K562 (cell line): ENCODE results near the gene FMNL1. TPM values are rescaled to one million over a fixed set of nuclear protein-coding genes. Genes with fewer than 3 reads are reported as not detected.
A peak's percentile ranks its signal among the peaks of the same experiment; 100 is the strongest.

ENCODE experiments used
- ATF7 ChIP-seq: fragments of 450-650 bp; IDR thresholded peaks from 2 replicates; pipeline ENCODE4 v1.7.1; 2014; ENCODE audit warnings: mild to moderate bottlenecking, moderate library complexity
- ETS2 ChIP-seq: IDR thresholded peaks from 2 replicates; pipeline ENCODE4 v1.6.1; 2016; ENCODE audit warnings: borderline replicate concordance, missing genetic modification characterization, mild to moderate bottlenecking, moderate library complexity, missing compliant biosample characterization; ENCODE audit not compliant: poor library complexity, severe bottlenecking
- GABPB1 ChIP-seq: sonication (generic); formaldehyde crosslinking; IDR thresholded peaks from 2 replicates; pipeline ENCODE4 v1.8.0; 2022; ENCODE audit warnings: mild to moderate bottlenecking, missing genetic modification reagents
- MCM2 ChIP-seq: fragments of 450-650 bp; IDR thresholded peaks from 2 replicates; pipeline ENCODE4 v1.6.1; 2017; ENCODE audit warnings: low read depth, mild to moderate bottlenecking
- NR4A1 ChIP-seq, 2 experiments: fragments of 250-450 bp in 1 of 2; fragments of 450-650 bp in 1 of 2; sonication (Bioruptor Pico) in 1 of 2; IDR thresholded peaks; 2 replicates each; pipeline versions ENCODE4 v1.4.0 to v1.6.1; 2016 to 2020; ENCODE audit warnings: mild to moderate bottlenecking in 2 of 2, missing compliant biosample characterization in 1 of 2, missing genetic modification characterization in 1 of 2, moderate library complexity in 1 of 2
- PHB ChIP-seq: fragments of 250-450 bp; sonication (Bioruptor Pico); IDR thresholded peaks from 2 replicates; pipeline ENCODE4 v1.5.0; 2021
- PHF8 ChIP-seq: fragments of 200-600 bp; sonication (generic); IDR thresholded peaks from 2 replicates; pipeline ENCODE4 v1.6.1; 2012; ENCODE audit warnings: mixed run types, mild to moderate bottlenecking, inconsistent platforms, low read length, moderate library complexity, borderline replicate concordance
- PRDM10 ChIP-seq: fragments of 450-650 bp; IDR thresholded peaks from 2 replicates; pipeline ENCODE4 v1.6.1; 2018; ENCODE audit not compliant: partially characterized antibody
- PRPF4 ChIP-seq: fragments of 200-400 bp; formaldehyde crosslinking; IDR thresholded peaks from one replicate; pipeline ENCODE4 v1.6.1; 2017; ENCODE audit warnings: low read length, low read depth, mild to moderate bottlenecking; ENCODE audit not compliant: insufficient read depth, poor library complexity, severe bottlenecking
- SAFB2 ChIP-seq: fragments of 200-400 bp; formaldehyde crosslinking; IDR thresholded peaks from 2 replicates; pipeline ENCODE4 v1.6.1; 2018; ENCODE audit warnings: borderline replicate concordance, low read length, low read depth, moderate library complexity; ENCODE audit not compliant: severe bottlenecking
- THRB ChIP-seq: fragments of 450-650 bp; formaldehyde crosslinking; conservative IDR thresholded peaks from 2 replicates; pipeline ENCODE4 v1.4.0; 2022; ENCODE audit warnings: mild to moderate bottlenecking, missing genetic modification characterization
- polyA plus RNA-seq, 8 experiments: library from polyadenylated mRNA; depleted of rRNA in 4 of 8; stranded (reverse) in 5 of 8; unstranded in 3 of 8; fragments of >200 nt; fragmentation: Nextera tagmentation in 2 of 8; fragmentation: Illumina TruSeq in 1 of 8; extraction: Ambion mirVana in 2 of 8; extraction: Trizol in 1 of 8; gene quantifications; 2 replicates each; pipeline versions ENCODE4 v1.2.1 to v1.2.3, GENCODE V29; 2011 to 2014; ENCODE audit warnings: inconsistent platforms in 1 of 8, missing spikeins in 1 of 8
- total RNA-seq, 7 experiments: library from RNA; depleted of rRNA in 6 of 7; stranded (reverse); fragments of >200 nt in 6 of 7; fragmentation: Illumina TruSeq in 2 of 7; extraction: Trizol in 2 of 7; gene quantifications; 2 replicates each; pipeline versions ENCODE4 v1.2.1 to v1.2.3, GENCODE V29; 2011 to 2021; ENCODE audit warnings: low replicate concordance in 1 of 7
- TF ChIP-seq, protein P1 (sequence below): fragments of 250-450 bp; sonication (Bioruptor Pico); IDR thresholded peaks from 2 replicates; pipeline ENCODE4 v1.5.0; 2021; ENCODE audit warnings: mild to moderate bottlenecking, moderate library complexity
- TF ChIP-seq, protein P2 (sequence below): fragments of 200-800 bp; sonication (Bioruptor generic); IDR thresholded peaks from 2 replicates; pipeline ENCODE4 v1.6.1; 2017; ENCODE audit warnings: missing genetic modification characterization, missing compliant biosample characterization

FMNL1 gene
- total and polyA plus RNA-seq, 9 of the 15 experiments (the other 6 are each of a cell fraction or from before 2014, with no cell fraction given) = 0.70 to 36.6 (median 7.7) TPM

DNA sequence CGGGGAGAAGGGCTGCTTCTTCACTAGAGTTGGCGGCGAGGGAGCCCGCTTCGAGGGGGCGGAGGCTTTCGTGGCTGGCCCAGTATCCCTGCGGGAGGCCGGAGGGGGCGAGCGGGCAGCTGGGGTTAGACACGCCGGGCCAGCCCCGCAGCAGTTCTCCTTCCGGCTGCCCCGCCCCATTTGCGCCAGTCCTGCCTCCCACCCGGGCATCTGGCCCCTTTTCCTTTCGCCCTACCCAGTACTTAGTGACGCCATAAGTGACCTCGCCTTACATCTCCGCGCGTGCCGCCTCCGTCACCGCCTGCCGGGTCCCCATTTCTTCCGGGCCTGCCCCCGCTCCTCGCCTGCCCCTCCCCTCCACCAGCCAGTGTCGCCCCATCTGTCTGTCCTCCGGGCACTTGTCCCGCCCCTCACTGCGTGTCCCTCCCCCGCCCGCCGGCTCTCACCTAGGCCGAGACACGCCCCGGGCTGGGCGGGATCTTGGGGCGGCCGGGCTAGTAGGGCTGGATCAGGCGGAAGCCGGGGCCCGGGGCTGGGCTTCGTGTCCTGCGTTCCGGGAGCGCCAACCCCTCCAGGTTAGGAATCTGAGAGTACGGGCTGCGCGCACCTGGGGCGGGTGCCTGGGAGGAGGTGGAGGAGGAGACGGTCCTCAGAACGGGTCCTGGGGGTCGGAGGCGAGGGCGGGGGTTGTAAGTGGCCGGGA lies 25.9 kb downstream of the FMNL1 start (continued):
- peak; percentile 76; the same call in 1 of the 2 replicates for TF ChIP-seq PHF8
- peak; percentile 77 for TF ChIP-seq GABPB1 (CRISPR knock-in tag)
- TF ChIP-seq, protein P1, sequence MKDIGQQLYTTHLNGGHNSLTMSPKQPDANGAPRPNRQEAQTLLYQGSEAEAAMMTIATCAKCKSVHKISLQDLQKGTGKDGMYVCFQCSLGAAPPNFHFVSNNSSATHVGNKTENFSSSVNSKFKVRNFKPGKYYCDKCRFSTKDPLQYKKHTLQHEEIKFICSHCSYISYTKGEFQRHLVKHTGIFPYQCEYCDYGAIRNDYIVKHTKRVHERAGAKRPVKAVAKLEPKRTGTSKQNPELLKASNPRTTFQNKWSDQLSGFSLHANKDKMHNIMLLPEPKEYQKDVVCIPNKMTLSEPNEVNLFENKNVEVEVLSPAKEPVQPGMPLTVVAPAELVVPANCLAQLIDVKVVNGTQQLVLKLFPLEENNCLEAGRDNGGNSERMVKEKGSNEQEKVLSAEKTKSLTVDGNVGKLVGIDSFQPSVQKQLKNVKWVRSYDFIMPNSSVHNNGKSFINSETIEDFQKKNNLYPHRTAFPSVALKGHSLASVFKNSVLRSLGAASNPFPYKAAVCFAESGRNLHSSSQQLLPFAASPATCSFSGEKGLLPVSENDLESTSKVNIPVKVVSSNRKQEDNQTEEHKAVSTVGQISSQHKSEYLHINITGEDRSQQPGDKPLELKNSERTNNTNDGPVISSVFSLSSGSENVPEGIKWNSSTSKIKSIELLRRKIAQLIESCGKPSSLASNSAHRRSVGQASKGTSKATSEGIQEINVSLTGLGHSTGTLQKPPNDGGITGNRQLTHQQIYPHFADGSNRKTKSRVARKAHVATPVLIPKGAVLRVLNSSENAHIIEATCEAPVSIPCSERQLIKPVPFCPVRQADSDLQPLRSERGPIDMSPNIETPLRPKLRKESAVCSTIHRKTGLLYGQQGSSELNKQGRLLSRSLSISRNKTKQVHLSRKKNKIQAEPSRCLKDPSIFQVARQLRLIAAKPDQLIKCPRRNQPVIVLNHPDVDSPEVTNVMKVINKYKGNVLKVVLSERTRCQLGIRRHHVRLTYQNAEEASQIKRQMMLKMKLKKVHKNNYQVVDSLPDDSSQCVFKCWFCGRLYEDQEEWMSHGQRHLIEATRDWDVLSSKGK (CRISPR knock-in tag) = no peak
- peak; percentile 57 for TF ChIP-seq PRDM10
- no peak for TF ChIP-seq NR4A1 (CRISPR knock-in tag; IDR thresholded peaks at IDR 0.05)
- no peak for TF ChIP-seq NR4A1 (tag; IDR thresholded peaks at IDR 0.05)
- no peak for TF ChIP-seq PHB
- TF ChIP-seq, protein P2, sequence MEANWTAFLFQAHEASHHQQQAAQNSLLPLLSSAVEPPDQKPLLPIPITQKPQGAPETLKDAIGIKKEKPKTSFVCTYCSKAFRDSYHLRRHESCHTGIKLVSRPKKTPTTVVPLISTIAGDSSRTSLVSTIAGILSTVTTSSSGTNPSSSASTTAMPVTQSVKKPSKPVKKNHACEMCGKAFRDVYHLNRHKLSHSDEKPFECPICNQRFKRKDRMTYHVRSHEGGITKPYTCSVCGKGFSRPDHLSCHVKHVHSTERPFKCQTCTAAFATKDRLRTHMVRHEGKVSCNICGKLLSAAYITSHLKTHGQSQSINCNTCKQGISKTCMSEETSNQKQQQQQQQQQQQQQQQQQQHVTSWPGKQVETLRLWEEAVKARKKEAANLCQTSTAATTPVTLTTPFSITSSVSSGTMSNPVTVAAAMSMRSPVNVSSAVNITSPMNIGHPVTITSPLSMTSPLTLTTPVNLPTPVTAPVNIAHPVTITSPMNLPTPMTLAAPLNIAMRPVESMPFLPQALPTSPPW = peak; percentile 95
- TF ChIP-seq ATF7 = peak; percentile 42; the same call in 1 of the 2 replicates
- no peak for TF ChIP-seq ETS2 (tag)
- no peak for TF ChIP-seq THRB (CRISPR knock-in tag)
- TF ChIP-seq PRPF4 = no peak
- TF ChIP-seq SAFB2 = no peak
- no peak for TF ChIP-seq MCM2
